ENCODE measurements around the gene BRD9. TPM values are rescaled to one million over a fixed set of nuclear protein-coding genes. Genes with fewer than 3 reads are reported as not detected.

Gene BRD9
- total RNA-seq, 1 donor from 2014 or later = 41.1 TPM

DNA sequence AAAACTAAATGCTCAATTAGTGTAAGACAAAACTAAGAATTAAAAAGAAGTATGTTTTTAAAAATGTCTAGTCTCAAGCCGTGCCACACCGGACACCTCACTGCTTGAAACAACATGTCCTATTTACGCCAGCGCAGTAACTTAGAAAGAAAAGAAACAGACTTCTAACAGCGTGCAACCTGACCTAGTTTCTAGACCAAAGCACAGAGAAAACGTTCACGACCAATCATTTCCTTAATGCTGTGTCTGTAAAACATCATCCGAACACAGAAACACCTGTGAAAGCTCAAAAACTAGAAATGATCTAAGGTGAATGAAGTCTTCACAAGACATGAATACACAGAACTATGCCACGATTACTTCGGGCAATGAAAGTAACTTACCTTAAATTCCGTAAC lies 4.0 kb downstream of the BRD9 start:
- H3K4me3 ChIP-seq (ENCODE audit: low read depth, low read length) = no peak overlapping the region
- TF ChIP-seq, protein P1, sequence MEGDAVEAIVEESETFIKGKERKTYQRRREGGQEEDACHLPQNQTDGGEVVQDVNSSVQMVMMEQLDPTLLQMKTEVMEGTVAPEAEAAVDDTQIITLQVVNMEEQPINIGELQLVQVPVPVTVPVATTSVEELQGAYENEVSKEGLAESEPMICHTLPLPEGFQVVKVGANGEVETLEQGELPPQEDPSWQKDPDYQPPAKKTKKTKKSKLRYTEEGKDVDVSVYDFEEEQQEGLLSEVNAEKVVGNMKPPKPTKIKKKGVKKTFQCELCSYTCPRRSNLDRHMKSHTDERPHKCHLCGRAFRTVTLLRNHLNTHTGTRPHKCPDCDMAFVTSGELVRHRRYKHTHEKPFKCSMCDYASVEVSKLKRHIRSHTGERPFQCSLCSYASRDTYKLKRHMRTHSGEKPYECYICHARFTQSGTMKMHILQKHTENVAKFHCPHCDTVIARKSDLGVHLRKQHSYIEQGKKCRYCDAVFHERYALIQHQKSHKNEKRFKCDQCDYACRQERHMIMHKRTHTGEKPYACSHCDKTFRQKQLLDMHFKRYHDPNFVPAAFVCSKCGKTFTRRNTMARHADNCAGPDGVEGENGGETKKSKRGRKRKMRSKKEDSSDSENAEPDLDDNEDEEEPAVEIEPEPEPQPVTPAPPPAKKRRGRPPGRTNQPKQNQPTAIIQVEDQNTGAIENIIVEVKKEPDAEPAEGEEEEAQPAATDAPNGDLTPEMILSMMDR (conservative IDR thresholded peaks at IDR 0.05; ENCODE audit: low read depth, low read length) = no peak
- no peak for DNase-seq (ENCODE audit: low read depth)

DNA sequence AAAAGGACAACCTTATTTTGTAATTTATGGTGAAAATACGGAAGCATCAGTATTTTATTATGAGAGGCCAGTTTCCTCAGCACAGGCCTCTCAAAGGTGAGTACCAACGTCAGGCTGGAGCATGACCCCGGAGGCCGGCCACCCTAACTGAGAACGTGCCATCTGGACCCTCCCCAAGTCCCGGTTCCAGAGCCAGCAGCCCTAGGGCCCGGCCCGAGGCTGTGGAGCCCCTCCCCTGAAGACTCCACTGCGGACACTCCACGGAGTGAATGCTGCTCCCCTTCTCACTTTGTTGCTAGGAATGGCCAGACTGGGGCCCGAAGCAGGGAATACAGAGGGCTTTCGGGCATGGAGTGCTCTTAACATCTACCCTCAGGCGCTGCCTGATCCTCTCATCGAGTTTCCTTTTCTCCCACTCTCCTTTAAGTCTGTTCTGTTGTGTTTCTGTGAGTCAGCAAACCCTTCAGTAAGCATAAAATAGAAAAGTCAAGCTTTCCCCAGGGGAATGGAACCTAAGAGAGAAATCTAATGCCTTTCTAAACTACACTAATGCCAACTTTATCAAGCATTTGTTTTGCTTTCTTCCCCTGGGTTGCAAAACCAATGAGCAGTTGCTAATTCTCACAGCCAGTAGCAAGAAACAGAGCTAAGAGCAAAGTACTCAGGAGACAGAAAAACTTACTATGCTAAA lies 4.5 kb downstream of the BRD9 start:
- no peak overlapping the region for H3K4me3 ChIP-seq (ENCODE audit: low read depth, low read length)
- DNase-seq (ENCODE audit: low read depth) = no peak
- TF ChIP-seq, protein P1 (conservative IDR thresholded peaks at IDR 0.05; ENCODE audit: low read depth, low read length) = no peak

DNA sequence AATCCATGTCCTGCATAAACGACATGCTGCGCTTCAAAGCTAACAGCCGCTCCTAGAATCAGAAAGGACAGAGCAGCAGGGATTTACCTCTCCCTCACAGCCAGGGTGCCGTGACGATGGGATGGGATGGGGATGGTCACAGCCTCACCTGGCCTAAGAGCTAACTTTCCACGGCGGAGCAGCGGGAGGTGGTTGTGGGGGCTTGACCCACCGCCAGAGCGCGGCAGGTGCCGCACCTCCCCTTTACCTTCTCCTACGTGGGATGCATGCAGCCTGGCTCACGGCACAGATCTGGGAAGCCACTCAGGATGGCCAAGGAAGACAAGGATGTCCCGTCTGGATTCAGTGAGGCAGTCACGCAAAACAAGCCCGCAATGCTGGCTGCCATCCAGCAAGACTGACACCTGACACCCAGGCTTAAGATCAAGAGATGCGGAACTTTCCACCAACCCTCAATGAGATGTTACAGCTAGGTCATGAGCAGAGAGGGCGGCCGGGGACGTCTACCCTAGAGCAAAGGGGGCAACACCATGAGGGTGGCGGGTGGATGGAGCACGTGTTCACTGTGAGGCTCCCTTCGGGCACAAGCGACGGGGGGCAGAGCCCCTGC lies 5.8 kb downstream of the BRD9 start:
- no peak overlapping the region for H3K4me3 ChIP-seq (ENCODE audit: low read depth, low read length)
- no peak for DNase-seq (ENCODE audit: low read depth)
- TF ChIP-seq, protein P1 (conservative IDR thresholded peaks at IDR 0.05; ENCODE audit: low read depth, low read length) = no peak

DNA sequence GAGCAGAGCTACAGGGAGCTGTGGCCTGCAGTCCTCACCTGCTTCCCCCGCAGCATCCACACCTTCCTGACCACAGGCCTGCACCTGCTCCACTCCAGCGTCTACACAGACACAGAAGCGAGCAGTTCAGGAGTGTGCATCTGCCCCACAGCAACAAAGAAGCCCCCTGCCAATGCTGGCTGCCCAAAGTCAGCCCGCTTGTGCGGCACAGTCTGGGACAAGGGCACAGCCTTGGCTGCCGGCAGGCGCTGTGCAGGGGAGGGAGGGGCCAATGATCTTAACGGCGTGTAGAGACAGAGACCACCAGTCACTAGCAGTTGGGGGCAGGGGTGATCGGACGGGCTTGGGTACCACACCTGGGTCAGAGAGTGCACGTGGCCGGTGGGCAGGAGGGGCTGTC lies 6.6 kb downstream of the BRD9 start:
- TF ChIP-seq, protein P1 (conservative IDR thresholded peaks at IDR 0.05; ENCODE audit: low read depth, low read length) = no peak
- DNase-seq (ENCODE audit: low read depth) = no peak
- H3K4me3 ChIP-seq (ENCODE audit: low read depth, low read length) = no peak overlapping the region

DNA sequence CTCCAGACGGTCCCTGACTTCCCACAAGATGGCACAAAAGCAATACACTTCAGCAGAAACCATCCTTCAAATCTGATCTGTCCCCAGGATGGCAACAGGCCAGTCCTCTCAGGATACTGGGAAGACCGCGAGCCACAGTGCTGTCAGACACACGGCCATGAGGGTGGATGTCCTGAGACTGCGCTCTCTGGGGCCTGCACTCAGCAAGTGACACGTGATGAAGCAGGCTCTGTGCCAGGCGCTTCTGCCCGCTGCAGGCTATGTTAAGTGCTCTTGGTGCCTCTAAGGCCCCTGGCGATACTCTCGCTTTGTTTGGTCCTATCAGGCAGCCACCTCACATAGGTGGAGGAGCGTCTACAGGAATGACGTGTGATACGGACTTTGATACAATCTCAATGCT lies 7.1 kb downstream of the BRD9 start:
- TF ChIP-seq, protein P1 (conservative IDR thresholded peaks at IDR 0.05; ENCODE audit: low read depth, low read length) = no peak
- no peak for DNase-seq (ENCODE audit: low read depth)
- H3K4me3 ChIP-seq (ENCODE audit: low read depth, low read length) = no peak overlapping the region

DNA sequence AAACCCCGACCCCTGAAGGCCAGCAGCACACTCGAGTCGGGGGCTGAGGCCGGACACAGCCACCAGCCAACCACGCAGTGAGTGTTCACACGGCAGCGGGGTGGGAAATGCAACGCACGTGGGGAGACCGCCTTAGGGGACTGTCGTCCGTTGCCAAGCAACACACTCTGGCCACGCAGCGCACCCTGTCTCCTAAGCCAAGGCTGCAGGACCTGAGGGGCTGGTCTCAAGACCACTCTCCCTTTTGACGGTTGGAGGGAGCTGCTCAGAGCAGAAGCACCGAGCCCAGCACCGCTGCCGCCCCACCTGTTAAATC lies 7.5 kb downstream of the BRD9 start:
- no peak overlapping the region for H3K4me3 ChIP-seq (ENCODE audit: low read depth, low read length)
- TF ChIP-seq, protein P1 (conservative IDR thresholded peaks at IDR 0.05; ENCODE audit: low read depth, low read length) = no peak
- no peak for DNase-seq (ENCODE audit: low read depth)

Measured in epithelial cell of proximal tubule (primary cell).